ENCODE measurements around the gene DNAJB11.

GRCh38 chr3:186622651-186623310, 52.3 kb downstream of the DNAJB11 start:
- TF ChIP-seq CTCF (IDR thresholded peaks at IDR 0.05; ENCODE audit: low read depth, low read length, poor library complexity, severe bottlenecking) (no peak), EZH2phosphoT487 (IDR thresholded peaks at IDR 0.05; ENCODE audit: borderline replicate concordance, low read length) (no peak)
